Subcutaneous adipose tissue (tissue), 4 donors: ENCODE results near the gene OPCML. TPM values are rescaled to one million over a fixed set of nuclear protein-coding genes. Genes with fewer than 3 reads are reported as not detected.

Experiments
- total RNA-seq, 4 donors: library from RNA; depleted of rRNA; stranded (reverse); fragments of >200 nt; gene quantifications; one replicate each; pipeline ENCODE4 v1.1.0, GENCODE V29; 2016
- TF ChIP-seq, protein P1 (sequence below): fragments of 450-650 bp; IDR thresholded peaks from one replicate; pipeline ENCODE4 v1.5.1; 2016; ENCODE audit warnings: low read depth, mild to moderate bottlenecking, control low read depth, antibody characterized with exemption, moderate library complexity

OPCML gene
- total RNA-seq, 4 donors from 2014 or later = under 0.01 TPM; not detected in 3

DNA sequence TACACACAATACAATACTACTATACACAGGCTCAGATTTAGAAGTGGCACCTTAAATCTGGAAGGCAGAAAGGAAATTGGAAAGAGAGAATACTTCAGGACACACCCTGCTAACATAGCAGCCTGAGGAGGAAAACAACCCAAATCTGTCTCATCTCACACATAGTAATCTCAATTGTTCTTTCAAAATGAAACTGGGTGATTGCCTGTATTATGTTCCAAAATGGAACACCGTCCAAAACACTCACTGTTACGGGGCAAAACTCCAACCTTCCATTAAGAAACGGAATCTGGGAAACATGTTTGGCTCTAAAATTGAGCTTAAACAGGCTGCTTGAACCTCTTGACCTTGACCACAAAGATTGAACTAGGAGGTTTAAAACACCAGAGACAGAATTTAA, 572.6 kb downstream of the OPCML start:
- TF ChIP-seq, protein P1, sequence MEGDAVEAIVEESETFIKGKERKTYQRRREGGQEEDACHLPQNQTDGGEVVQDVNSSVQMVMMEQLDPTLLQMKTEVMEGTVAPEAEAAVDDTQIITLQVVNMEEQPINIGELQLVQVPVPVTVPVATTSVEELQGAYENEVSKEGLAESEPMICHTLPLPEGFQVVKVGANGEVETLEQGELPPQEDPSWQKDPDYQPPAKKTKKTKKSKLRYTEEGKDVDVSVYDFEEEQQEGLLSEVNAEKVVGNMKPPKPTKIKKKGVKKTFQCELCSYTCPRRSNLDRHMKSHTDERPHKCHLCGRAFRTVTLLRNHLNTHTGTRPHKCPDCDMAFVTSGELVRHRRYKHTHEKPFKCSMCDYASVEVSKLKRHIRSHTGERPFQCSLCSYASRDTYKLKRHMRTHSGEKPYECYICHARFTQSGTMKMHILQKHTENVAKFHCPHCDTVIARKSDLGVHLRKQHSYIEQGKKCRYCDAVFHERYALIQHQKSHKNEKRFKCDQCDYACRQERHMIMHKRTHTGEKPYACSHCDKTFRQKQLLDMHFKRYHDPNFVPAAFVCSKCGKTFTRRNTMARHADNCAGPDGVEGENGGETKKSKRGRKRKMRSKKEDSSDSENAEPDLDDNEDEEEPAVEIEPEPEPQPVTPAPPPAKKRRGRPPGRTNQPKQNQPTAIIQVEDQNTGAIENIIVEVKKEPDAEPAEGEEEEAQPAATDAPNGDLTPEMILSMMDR = no peak

DNA sequence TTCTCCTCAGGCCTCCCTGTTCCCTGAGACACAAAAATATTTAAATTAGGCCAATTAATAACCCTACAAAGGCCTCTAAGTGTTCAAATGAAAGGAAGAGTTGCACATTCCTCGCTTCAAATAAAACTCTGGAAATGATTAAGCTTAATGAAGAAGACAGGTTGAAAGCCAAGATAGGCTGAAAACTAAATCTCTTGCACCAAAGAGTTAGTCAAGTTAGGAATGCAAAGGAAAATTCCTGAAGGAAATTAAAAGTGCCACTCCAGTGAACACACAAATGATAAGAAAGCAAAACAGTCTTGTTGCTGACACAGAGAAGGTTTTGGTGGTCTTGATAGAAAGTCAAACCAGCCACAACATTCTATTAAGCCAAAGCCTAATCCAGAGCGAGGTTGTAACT, 574.4 kb downstream of the OPCML start:
- TF ChIP-seq, protein P1 = no peak

DNA sequence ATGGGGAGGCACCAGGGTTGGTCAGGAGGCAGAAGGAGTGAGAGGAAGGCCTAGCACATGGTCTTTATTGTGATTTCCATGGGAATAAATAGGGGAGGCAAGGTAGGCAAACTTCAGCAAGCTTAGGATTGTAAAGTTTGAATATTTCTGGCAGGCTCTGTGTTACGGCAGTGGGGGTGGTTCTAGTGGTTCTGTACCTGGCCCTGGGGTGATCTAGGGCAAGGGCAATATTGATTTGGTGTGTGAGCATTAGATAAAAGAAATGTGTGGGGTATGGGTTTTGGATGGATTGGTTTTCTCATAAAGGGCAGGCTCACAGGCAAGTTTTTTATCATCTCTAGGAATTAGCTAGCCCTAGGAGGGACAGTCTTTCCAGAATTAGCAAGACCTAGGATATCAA, 584.0 kb downstream of the OPCML start:
- TF ChIP-seq, protein P1 = no peak

DNA sequence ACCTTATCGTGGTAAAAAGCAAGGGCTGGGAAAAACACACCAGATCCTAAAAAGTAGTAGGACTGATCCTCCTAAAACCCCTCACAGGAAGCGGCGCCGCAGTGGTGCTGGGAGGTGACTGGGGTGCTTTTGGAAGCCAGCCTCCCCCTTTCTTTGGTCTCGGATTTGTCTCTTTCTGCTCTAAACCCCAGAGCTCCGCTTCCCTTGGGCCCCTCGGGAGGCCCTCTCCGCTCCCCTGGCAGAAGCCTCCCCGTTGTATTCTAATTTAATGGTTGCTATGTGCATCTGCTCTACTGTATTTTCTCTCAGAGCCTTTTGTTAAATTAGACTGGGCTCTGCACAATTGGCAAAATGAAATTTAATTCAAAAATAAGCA, 587.7 kb downstream of the OPCML start:
- TF ChIP-seq, protein P1 = no peak

DNA sequence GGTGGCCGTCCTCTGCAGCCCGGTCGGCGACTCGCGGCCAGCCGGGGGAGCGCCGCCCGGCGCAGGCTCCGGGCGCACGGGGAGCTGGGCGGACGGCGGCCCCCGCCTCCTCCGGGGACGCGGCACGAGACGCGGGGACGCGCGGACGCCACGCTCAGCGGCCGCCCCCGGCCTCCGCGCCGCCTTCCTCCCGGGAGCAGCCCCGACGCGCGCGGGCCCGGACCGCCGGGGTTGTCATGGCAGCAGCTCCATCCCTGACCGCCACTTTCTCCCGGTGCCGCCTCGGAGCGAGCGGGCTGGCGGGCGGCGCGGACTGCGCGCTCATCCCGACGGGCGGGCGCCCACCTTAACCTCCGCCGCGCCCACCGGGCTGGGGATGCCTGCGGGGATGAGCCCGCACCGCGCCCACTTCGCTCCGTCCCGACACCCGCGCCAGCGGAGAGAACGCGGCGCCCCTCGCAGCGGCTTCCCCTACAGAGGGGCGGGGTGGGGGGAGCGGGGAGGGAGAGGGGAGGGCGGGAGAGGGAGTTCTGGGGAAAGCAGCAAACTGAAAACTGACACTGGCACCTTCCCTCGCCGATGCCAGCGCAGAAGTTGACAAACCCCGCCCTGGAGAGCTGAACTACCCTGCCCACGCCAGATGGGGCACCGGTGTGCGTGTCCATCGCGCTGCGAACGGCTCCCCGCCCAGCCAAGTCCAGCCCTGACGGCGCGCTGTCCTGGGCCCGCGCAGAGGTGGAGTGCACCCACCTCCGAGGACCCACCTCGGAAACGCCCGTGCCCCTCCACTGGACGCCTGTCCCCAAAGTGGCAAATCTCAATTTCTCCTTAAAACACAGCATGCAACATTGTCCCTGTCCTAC, 588.4 kb downstream of the OPCML start:
- TF ChIP-seq, protein P1 = no peak

DNA sequence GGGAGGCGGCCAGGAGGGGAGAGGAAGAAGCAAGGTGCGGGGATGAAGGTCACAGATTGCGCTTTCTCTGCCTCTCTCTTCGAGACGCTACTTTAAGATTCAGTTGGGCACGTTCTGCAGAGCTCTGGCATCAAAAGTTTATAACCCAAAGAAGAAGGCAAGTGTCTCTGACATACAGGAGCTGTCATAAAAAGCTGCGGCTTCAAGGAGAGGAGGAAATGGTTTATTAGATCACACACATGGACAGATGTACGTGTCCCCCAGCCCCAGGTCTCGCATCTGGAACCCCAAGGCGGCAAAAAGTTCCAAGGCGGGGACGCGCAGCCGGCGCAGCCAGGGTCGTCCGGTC, 589.0 kb downstream of the OPCML start:
- TF ChIP-seq, protein P1 = no peak

DNA sequence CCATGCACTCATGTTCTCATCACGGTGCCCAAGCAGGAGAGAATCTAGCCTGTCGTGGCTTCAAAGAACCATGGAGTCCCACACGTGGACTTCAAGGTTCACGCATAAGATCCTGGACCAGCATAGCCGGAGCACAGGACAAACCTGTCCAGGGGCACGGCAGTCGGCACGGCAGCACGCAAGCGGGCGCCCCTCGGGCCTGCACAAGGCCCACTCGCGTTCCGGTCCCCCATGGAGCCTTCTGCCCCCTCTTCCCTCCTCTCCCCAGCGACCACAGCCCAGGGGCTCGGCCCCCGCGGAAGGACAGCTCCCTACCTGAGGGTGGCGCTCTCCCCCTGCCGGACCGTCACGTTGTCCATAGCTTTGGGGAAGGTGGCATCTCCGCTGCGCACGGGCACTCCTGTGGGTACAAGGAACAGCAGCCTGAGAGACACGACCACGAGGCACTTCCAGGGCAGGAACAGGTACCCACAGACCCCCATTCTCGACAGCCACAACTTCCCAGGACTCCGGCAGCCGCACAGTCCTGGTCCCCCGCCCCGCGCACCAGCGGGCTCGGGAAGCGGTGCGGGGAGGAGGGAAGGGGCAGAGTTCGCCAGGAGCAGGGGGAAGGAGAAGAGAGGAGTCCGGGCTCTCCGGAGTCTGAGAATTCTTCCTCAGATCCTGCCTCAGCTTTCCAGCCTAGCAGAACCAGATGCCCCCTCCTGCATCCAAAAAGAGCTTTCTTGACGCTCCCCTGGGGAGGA, 589.5 kb downstream of the OPCML start:
- TF ChIP-seq, protein P1 = no peak
